GM12801 (cell line): ENCODE results near the gene PNMA6F.

Experiments
- TF ChIP-seq, protein P1 (sequence below): IDR thresholded peaks from one replicate; pipeline ENCODE4 v1.5.1; 2011; ENCODE audit warnings: control low read depth; ENCODE audit not compliant: insufficient read length; ENCODE audit errors: extremely low read depth

Gene PNMA6F

DNA sequence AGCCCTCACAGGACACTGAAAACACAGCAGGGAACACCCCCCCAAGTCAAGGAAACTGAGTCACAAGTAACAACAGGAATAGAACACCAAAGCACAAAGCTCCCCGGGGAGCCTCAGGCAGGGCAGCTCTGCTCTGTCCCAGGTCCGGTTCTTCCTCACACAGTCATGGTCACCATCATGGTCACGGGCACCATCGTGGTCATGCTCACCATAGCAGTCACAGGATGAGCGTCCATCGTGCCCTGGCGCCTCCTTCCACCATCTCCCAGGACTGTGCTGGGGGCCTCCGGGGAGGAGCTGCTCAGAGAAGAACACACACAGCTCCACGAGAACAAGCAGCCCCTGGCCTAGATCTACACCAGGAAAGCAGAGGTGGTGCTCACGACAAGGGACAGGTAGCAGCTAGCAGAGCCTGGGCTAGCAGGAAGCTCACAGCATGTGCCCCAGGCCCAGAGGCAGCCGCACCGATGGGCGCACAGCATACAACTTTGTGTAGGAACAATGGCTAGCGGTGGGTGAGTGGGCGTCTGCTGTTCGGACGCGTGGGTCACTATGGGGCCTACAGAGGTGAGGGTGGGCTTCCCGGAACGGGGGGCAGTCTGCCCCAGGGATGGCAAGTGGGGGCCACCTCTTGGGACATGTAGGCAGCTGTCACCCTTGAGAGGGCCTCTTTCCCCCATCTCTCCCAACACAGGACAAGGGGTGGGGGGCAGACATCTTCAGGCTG lies 3.4 kb downstream of the PNMA6F start:
- TF ChIP-seq, protein P1, sequence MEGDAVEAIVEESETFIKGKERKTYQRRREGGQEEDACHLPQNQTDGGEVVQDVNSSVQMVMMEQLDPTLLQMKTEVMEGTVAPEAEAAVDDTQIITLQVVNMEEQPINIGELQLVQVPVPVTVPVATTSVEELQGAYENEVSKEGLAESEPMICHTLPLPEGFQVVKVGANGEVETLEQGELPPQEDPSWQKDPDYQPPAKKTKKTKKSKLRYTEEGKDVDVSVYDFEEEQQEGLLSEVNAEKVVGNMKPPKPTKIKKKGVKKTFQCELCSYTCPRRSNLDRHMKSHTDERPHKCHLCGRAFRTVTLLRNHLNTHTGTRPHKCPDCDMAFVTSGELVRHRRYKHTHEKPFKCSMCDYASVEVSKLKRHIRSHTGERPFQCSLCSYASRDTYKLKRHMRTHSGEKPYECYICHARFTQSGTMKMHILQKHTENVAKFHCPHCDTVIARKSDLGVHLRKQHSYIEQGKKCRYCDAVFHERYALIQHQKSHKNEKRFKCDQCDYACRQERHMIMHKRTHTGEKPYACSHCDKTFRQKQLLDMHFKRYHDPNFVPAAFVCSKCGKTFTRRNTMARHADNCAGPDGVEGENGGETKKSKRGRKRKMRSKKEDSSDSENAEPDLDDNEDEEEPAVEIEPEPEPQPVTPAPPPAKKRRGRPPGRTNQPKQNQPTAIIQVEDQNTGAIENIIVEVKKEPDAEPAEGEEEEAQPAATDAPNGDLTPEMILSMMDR = no peak

DNA sequence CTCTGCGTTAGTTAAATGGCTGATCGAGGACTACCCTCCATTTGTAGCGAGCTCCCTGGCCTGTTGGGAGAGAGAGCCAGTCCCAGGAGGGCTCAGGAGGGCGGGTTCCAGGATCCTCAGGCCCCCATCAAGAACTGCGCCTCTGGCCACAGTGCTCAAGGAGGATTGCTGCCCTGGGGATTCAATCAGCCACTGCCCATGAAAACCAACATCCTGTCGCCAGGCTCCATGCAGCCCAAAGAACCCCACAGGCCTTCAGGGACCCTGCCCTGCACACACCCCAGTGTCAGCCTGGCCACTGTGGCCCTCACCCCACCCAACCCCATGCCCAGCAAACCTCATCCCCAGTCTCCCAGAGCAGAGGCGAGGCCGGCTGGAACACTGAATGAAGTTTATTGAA lies 4.3 kb downstream of the PNMA6F start:
- TF ChIP-seq, protein P1 = no peak

DNA sequence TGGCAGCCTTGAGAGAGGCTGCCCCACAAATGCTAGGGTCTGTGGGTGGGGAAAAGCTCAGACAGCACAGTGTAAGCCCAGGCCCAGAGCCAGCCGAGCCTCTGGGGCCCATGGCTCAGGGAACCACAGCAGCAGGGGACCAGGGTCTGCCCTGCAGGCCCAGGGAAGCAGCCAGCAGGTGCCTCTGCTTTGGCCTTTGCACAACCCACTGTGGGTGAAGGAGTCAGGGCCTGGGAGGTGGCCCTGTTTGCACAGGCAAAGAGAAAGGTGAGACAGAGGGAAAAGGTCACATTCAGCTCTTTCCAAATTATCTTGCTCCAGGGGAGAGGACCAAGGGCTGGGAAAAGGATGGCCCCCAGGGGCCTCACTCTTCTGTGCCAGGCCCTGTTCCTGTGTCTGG lies 8.7 kb downstream of the PNMA6F start:
- TF ChIP-seq, protein P1 = no peak

DNA sequence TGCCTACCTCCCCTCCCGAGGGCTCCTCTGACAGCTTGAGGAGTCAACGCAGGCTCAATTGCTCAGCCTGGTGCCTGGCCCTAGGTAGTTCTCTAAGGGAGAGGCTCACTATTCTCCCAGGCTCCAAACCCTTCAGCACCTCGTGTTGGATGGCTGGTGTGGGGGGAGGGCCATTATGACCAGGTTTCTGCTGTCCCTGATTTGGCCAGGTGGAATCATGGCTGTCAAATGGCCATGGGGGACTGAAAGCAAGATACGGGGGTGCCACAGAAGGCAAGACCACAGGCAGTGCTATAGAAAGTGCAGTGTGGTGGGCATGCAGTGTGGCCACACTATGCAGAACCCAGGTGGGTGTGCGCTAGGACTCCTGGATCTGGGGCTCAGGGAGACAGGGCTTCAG lies 9.5 kb downstream of the PNMA6F start:
- TF ChIP-seq, protein P1 = no peak

DNA sequence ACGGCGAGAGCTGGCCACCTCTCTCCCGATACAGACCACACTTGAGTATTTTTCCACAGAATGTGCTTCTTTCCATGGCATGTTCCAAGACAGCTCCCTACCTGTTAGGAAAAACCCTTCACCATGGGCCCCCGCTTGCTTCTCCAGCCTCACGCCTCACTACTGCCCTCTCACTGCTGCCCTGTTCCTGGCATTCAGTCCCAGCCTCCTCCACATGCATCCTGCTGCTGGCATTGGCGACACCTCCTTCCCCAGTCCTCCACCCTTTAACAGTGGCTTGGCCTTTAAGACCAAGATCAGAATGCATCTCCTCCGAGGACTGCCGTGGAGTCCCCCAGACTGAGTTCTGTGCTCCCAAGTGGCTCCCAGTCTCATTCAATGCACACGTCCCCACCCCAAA lies 10.7 kb downstream of the PNMA6F start:
- TF ChIP-seq, protein P1 = no peak

DNA sequence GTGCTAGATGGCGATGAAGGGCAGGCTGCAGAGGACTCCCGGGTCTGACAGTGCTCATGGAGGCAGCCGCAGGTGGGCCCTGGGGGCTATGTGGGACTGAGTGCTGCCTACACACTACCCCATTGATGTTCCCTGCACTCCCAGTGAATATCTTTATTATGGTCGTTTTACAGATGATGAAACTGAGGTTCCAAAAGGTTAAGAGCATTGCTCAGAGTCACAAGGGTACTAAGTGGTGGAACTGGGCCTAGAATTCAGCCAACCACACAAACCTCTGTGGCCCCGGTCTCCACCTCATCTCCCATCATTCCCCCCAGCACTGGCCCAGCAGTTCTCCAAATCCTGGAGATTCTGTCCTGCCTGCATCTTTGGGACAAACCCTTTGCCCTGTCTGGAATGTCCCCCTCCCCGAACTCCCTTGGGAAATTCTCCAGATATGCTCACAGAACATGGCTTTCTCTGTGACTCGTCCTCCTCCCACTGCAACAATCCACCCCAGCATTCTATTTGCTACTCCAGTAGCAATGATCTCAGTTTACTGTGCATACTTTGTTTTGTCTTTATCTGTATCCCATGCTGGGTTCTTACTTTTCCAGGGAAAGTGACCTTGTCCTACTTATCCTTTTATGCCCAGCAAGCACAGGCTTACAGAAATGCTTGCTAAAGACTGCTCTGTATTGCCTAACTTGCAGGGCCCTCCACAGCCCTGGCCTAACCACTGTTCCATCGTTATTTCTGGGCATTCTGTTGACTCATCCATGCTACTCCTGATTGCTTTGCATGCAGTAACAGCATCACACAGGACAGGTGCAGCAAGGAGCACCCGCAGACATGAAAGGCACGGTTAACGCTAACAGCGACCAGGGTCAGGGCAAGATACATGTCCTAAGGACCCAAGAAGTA lies 14.0 kb downstream of the PNMA6F start:
- TF ChIP-seq, protein P1 = no peak

DNA sequence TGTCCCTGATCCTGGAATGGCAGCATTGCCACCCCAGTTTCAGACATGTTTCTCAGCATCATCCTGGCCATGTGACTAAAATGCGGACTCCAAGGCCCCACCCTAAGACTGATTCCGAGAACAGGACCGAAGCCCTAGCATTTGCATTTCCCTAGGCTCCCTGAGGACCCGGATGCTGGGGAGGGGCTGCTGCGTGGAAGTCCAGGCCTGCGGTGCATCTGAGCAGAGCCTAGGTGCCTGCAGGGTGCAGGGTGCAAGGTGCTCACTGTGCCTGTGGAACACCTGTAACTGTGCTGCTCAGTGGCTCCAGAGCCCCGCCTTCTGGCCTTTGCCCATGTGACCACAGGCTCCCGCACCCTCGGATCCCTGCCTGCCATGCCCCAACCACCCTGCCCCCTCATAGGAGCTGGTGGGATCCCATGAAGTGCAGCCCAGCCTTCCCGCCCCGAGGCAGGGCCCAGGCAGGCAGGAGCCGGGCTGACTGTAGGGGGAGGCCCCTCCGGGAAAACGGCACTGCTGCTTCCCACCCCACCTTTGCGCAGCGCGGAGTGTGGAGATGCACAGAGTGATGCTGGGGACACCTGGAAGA lies 14.9 kb downstream of the PNMA6F start:
- TF ChIP-seq, protein P1 = no peak
